BLaER1 treated with 17β-estradiol and CSF1 and Interleukin-3, amounts not matched to agents 10 nM and 100 nM (cell line): ENCODE data around the gene SFRP2.

Experiments
- H3K27ac ChIP-seq, 11 experiments: shearing (Covaris generic); formaldehyde crosslinking; 2 replicates each; pipeline ENCODE4 v1.8.1; 2022
- H3K27me3 ChIP-seq, 11 experiments: shearing (Covaris generic); formaldehyde crosslinking; 2 replicates each; pipeline ENCODE4 v1.8.1; 2022
- H3K36me3 ChIP-seq, 11 experiments: shearing (Covaris generic); formaldehyde crosslinking; 2 replicates each; pipeline ENCODE4 v1.8.1; 2022
- H3K4me1 ChIP-seq, 10 experiments: shearing (Covaris generic); formaldehyde crosslinking; 2 replicates each; pipeline ENCODE4 v1.8.1; 2022
- H3K4me2 ChIP-seq, 11 experiments: shearing (Covaris generic); formaldehyde crosslinking; 2 replicates each; pipeline ENCODE4 v1.8.1; 2022
- H3K4me3 ChIP-seq, 10 experiments: shearing (Covaris generic); formaldehyde crosslinking; 2 replicates each; pipeline ENCODE4 v1.8.1; 2022
- H3K9ac ChIP-seq, 11 experiments: shearing (Covaris generic); formaldehyde crosslinking; 2 replicates each; pipeline ENCODE4 v1.8.1; 2022
- H3K9me3 ChIP-seq, 11 experiments: shearing (Covaris generic); formaldehyde crosslinking; replicated peaks in 1 of 11; 2 replicates each; pipeline ENCODE4 v1.8.1; 2022
- H4K20me1 ChIP-seq, 11 experiments: shearing (Covaris generic); formaldehyde crosslinking; 2 replicates each; pipeline ENCODE4 v1.8.1; 2022
- Cebpa-rat ChIP-seq, 11 experiments: shearing (Covaris generic); IDR thresholded peaks; 2 replicates each; pipeline ENCODE4 v1.8.1; 2022

SFRP2 gene, protein sequence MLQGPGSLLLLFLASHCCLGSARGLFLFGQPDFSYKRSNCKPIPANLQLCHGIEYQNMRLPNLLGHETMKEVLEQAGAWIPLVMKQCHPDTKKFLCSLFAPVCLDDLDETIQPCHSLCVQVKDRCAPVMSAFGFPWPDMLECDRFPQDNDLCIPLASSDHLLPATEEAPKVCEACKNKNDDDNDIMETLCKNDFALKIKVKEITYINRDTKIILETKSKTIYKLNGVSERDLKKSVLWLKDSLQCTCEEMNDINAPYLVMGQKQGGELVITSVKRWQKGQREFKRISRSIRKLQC

DNA sequence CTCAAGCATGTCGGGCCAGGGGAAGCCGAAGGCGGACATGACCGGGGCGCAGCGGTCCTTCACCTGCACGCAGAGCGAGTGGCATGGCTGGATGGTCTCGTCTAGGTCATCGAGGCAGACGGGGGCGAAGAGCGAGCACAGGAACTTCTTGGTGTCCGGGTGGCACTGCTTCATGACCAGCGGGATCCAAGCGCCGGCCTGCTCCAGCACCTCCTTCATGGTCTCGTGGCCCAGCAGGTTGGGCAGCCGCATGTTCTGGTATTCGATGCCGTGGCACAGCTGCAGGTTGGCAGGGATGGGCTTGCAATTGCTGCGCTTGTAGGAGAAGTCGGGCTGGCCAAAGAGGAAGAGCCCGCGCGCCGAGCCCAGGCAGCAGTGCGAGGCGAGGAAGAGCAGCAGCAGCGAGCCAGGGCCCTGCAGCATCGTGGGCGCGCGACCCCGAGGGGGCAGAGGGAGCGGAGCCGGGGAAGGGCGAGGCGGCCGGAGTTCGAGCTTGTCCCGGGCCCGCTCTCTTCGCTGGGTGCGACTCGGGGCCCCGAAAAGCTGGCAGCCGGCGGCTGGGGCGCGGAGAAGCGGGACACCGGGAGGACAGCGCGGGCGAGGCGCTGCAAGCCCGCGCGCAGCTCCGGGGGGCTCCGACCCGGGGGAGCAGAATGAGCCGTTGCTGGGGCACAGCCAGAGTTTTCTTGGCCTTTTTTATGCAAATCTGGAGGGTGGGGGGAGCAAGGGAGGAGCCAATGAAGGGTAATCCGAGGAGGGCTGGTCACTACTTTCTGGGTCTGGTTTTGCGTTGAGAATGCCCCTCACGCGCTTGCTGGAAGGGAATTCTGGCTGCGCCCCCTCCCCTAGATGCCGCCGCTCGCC lies at the start of gene SFRP2:
SFRP2 (minus strand) TSS at position 671 of the 864 bp plus-strand sequence; CDS start at position 423, 248 bp downstream.
- H3K27ac ChIP-seq, result no peak within 1 kb of the TSS
- H4K20me1 ChIP-seq, result peaks cover 0 to 42% (median 24%) of the 10 kb centered on the region in 11 experiments; a peak in 16 of 22 replicates
- TF ChIP-seq Cebpa-rat (IDR thresholded peaks at IDR 0.05), result no peak
- H3K9ac ChIP-seq, result peak within 1 kb of the TSS in 3 of 11 experiments; percentile 18 to 36 (median 34); a peak in 3 of 22 replicates
- peak within 1 kb of the TSS; percentile 37 to 67 (median 54) for H3K4me3 ChIP-seq
- peaks cover 13 to 20% (median 16%) of the 10 kb centered on the region in 10 experiments for H3K4me1 ChIP-seq
- H3K9me3 ChIP-seq, result peaks cover 4 to 34% (median 29%) of the 10 kb centered on the region in 11 experiments; a peak in 20 of 22 replicates
- H3K27me3 ChIP-seq, result peaks cover 72 to 82% (median 76%) of the 10 kb centered on the region in 11 experiments
- no peaks in the 10 kb centered on the region for H3K36me3 ChIP-seq
- H3K4me2 ChIP-seq, result peak within 1 kb of the TSS; percentile 56 to 99 (median 89)

DNA sequence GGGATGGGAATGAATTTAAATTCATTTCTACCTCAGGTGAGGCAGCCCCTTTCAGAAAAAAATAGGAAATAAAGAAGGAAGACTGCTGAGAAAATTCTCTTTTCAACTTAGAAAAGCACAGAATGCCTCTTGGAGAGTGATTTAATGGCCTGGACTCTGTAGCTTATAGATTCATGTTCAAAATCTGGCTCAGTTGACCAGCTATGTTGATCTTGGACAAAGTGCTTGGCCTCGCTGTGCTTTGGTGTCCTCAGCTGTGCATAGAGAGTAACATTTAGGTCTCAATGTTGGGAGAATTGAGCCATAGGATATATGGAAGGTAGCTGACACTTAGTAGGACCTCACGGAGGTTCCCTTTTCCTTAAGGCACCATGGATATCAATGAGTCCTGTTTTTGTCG lies 49.7 kb upstream of the SFRP2 start:
- H3K27ac ChIP-seq, result no peak overlapping the region
- no peak for TF ChIP-seq Cebpa-rat (IDR thresholded peaks at IDR 0.05)
- H3K36me3 ChIP-seq, result no peaks in the 10 kb centered on the region
- no peaks in the 10 kb centered on the region for H3K27me3 ChIP-seq
- peaks cover 0 to 12% (median 0%) of the 10 kb centered on the region in 11 experiments; a peak in 6 of 22 replicates for H3K9me3 ChIP-seq
- no peaks in the 10 kb centered on the region for H4K20me1 ChIP-seq
- no peak overlapping the region for H3K4me2 ChIP-seq
- peaks cover 0 to under 1% (median 0%) of the 10 kb centered on the region in 10 experiments; a peak in 1 of 20 replicates for H3K4me1 ChIP-seq
- no peak overlapping the region for H3K4me3 ChIP-seq
- no peak overlapping the region for H3K9ac ChIP-seq

DNA sequence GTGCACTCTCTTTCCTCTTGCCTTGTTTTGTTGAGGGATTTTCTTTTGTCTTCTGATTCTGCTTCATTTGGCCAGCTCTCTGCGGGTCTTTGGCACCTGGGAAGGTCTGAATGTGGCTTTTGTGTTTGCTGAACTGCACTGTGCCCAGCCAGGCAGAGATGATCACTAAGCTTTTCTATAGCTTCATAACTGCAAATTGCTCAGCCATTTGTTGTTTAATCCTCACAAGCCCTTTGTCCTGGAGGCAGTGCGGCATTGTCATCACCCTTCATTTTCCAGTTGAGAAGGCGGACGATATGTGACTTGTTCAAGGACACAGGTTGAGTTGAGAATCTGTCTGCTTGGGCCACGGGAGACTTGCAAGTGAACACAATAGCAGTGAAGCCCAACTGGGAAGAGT lies 46.0 kb upstream of the SFRP2 start:
- H3K4me2 ChIP-seq, result no peak overlapping the region
- H3K9me3 ChIP-seq, result no peaks in the 10 kb centered on the region
- H3K27me3 ChIP-seq, result no peaks in the 10 kb centered on the region
- H3K4me1 ChIP-seq, result peaks cover 0 to 15% (median 12%) of the 10 kb centered on the region in 10 experiments; a peak in 10 of 20 replicates
- no peak for TF ChIP-seq Cebpa-rat (IDR thresholded peaks at IDR 0.05)
- no peak overlapping the region for H3K4me3 ChIP-seq
- H3K9ac ChIP-seq, result no peak overlapping the region
- no peaks in the 10 kb centered on the region for H4K20me1 ChIP-seq
- no peaks in the 10 kb centered on the region for H3K36me3 ChIP-seq
- H3K27ac ChIP-seq, result no peak overlapping the region

DNA sequence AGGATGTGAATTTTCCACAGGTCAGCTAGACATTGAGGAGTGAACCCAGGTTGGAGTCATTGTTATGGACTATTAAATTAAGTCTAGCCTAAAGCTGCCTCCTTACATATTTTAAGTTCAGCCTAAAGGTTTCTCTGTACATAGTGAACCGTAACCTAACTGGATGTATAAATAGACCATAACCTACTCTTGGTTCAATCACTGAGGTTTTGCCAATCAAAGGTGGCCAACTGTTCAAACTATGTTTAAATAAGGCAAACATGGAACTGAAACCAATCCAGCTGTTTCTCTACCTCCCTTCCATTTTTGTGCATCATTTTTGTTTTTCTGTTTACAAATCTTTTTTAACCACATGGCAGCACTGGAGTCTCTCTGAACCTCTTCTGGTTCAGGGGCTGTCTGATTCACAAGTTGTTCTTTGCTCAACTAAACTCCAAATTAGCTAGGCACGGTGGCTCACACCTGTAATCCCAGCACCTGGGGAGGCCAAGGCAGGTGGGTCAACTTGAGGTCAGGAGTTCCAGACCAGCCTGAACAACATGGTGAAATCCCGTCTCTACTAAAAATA lies 43.9 kb upstream of the SFRP2 start:
- no peak overlapping the region for H3K27ac ChIP-seq
- H3K27me3 ChIP-seq, result no peaks in the 10 kb centered on the region
- no peak for TF ChIP-seq Cebpa-rat (IDR thresholded peaks at IDR 0.05)
- peaks cover 0 to 15% (median 12%) of the 10 kb centered on the region in 10 experiments; a peak in 10 of 20 replicates for H3K4me1 ChIP-seq
- H3K9ac ChIP-seq, result no peak overlapping the region
- H4K20me1 ChIP-seq, result no peaks in the 10 kb centered on the region
- H3K4me2 ChIP-seq, result peak overlapping the region in 8 of 11 experiments; percentile 11 to 63 (median 57); a peak in 15 of 22 replicates
- H3K36me3 ChIP-seq, result no peaks in the 10 kb centered on the region
- H3K9me3 ChIP-seq, result no peaks in the 10 kb centered on the region
- H3K4me3 ChIP-seq, result no peak overlapping the region

DNA sequence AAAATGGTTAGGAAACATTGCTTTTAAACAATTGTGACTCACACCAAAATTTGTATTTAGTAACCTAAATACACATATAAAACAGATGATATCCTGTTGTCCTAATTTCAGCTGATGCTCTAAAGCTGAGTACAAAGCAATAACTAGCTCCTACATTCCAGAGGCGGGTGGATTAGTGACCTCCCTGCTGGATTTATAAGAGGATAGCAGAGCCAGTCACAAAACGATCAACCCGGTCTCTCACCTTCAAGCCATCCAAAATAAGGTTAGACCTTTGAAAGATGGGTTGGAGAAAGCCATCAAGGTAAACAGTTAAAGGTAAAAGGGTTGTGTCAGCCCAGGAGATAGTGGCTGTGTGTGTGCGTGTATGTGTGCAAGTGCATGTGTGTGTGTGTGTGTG lies 43.2 kb upstream of the SFRP2 start:
- Histone ChIP-seq H3K36me3 (no peaks in the 10 kb centered on the region), H3K27ac (no peak overlapping the region), H3K9me3 (no peaks in the 10 kb centered on the region), H3K4me2 (peak overlapping the region in 6 of 11 experiments; percentile 20 to 61 (median 57); a peak in 11 of 22 replicates), H3K4me3 (no peak overlapping the region), H4K20me1 (no peaks in the 10 kb centered on the region), H3K9ac (no peak overlapping the region), H3K27me3 (no peaks in the 10 kb centered on the region), H3K4me1 (peaks cover 0 to 15% (median 12%) of the 10 kb centered on the region in 10 experiments; a peak in 10 of 20 replicates)
- TF ChIP-seq Cebpa-rat (IDR thresholded peaks at IDR 0.05), result no peak

DNA sequence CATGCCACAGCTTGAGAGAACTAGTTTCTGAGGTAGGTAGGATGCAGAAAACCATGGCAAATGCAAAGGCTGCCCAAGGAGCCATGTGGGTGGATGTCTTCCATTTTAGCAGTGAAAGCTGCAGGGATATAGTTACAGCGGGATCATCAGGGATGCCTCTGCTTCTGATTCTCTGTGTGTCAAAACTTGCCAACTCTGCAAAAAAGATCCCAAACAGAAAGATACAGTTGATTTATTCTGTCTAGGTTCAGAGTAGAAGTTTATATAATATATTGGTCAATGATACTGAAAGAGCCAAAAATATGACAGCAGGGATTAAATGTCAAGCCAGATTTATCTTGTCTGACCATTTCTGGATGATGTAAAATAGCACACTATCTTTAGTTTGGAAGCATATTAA lies 42.4 kb upstream of the SFRP2 start:
- Histone ChIP-seq H3K4me1 (peaks cover 0 to 15% (median 12%) of the 10 kb centered on the region in 10 experiments; a peak in 10 of 20 replicates), H3K27me3 (no peaks in the 10 kb centered on the region), H3K4me2 (no peak overlapping the region), H3K9ac (no peak overlapping the region), H3K36me3 (no peaks in the 10 kb centered on the region), H3K4me3 (no peak overlapping the region), H3K9me3 (no peaks in the 10 kb centered on the region), H3K27ac (no peak overlapping the region), H4K20me1 (no peaks in the 10 kb centered on the region)
- no peak for TF ChIP-seq Cebpa-rat (IDR thresholded peaks at IDR 0.05)

DNA sequence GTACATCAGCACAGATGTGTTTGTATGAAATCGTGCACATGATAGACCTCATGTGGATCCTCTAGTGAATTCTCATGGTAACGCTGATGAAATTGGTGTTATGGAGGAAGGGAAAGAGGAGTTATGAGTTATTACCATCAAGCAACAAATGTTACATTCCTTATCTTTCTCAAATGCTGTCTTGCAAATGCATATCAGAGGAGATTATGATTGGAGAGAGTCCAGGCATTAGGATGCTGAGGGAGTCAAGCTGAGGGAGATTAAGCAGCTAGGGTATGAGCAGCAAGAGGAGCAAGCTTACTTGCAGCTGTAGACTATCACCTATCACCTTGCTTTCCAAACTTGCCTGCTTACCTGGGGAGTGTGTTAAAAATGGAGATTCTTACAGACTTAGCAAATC lies 36.8 kb upstream of the SFRP2 start:
- no peaks in the 10 kb centered on the region for H3K27me3 ChIP-seq
- no peak overlapping the region for H3K27ac ChIP-seq
- H3K4me2 ChIP-seq, result no peak overlapping the region
- H4K20me1 ChIP-seq, result no peaks in the 10 kb centered on the region
- TF ChIP-seq Cebpa-rat (IDR thresholded peaks at IDR 0.05), result no peak
- no peaks in the 10 kb centered on the region for H3K4me1 ChIP-seq
- H3K36me3 ChIP-seq, result no peaks in the 10 kb centered on the region
- H3K9me3 ChIP-seq, result peaks cover 0 to 4% (median 0%) of the 10 kb centered on the region in 11 experiments; a peak in 1 of 22 replicates
- no peak overlapping the region for H3K4me3 ChIP-seq
- no peak overlapping the region for H3K9ac ChIP-seq

DNA sequence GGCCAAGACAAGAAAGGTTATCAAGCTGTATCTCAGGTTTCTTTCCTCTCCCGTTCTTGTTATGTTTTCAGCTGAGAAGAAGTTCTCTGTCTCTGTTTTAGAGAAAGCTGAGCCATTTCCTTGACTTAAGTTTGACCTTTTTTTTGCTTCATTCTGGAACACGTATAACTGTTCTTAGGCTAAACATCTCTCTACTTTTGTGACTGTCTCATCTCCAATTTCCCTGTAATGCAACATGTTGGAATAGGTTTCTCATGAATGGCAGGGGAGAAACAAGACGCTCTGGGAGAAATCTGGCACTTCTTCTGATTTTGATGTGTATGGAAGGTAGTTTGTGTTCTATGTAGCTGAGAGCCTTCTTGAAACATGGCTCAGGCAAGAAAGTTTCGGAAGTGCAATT lies 36.2 kb upstream of the SFRP2 start:
- no peaks in the 10 kb centered on the region for H3K27me3 ChIP-seq
- H3K4me2 ChIP-seq, result no peak overlapping the region
- H3K4me1 ChIP-seq, result no peaks in the 10 kb centered on the region
- no peak overlapping the region for H3K4me3 ChIP-seq
- H3K36me3 ChIP-seq, result no peaks in the 10 kb centered on the region
- H3K27ac ChIP-seq, result no peak overlapping the region
- no peak overlapping the region for H3K9ac ChIP-seq
- H3K9me3 ChIP-seq, result peaks cover 0 to 4% (median 1%) of the 10 kb centered on the region in 11 experiments; a peak in 5 of 22 replicates
- no peaks in the 10 kb centered on the region for H4K20me1 ChIP-seq
- no peak for TF ChIP-seq Cebpa-rat (IDR thresholded peaks at IDR 0.05)

DNA sequence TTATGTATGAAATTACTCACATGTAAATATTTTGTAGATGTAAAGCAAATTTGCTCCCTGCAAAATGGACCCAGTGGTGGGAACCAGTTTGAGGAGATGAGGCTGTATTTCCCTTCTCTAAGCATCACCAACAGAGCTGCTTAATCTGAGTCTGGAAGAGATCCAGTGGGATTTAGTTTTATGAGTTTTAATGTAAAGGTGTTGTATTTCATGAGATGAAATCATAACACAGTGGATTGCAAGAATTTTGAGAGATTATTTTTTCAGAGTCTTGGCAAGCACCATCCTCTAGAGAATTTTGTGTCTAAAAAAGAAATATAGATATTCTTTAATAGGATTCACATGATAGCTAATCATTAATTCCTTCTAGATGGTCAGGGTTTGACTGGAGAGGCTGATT lies 35.6 kb upstream of the SFRP2 start:
- Histone ChIP-seq H3K36me3 (no peaks in the 10 kb centered on the region), H3K27me3 (no peaks in the 10 kb centered on the region), H3K4me3 (no peak overlapping the region), H3K4me2 (no peak overlapping the region), H4K20me1 (no peaks in the 10 kb centered on the region), H3K27ac (no peak overlapping the region), H3K9me3 (peaks cover 0 to 10% (median 7%) of the 10 kb centered on the region in 11 experiments; a peak in 8 of 22 replicates), H3K4me1 (no peaks in the 10 kb centered on the region), H3K9ac (no peak overlapping the region)
- no peak for TF ChIP-seq Cebpa-rat (IDR thresholded peaks at IDR 0.05)
